GM12875 (cell line): ENCODE measurements around the gene SDK1.

ENCODE experiments used
- H3K4me3 ChIP-seq: one replicate; pipeline ENCODE4 v1.5.1; 2011; ENCODE audit warnings: low read depth, low read length, control low read depth
- TF ChIP-seq, protein P1 (sequence below): IDR thresholded peaks from 2 replicates; pipeline ENCODE4 v1.5.1; 2011; ENCODE audit warnings: low read depth, mild to moderate bottlenecking, control low read depth, inconsistent platforms, low read length, moderate library complexity, borderline replicate concordance; ENCODE audit not compliant: insufficient read depth

The SDK1 gene

DNA sequence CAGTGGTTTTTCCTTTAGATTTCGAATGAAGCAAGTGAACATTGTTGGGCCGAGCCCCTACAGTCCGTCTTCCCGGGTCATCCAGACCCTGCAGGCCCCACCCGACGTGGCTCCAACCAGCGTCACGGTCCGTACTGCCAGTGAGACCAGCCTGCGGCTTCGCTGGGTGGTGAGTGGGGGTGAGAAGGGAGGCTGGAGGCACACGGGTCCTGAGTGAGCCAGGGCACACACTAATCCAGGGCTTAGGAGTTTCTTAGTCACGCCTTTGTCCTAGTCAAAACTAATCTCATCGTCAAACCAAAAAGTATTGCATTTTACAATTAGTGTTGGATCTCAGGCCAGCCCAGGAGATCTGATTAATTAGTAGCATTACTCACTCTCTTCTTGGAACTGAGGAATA lies 812.2 kb downstream of the SDK1 start:
- no peak overlapping the region for H3K4me3 ChIP-seq
- TF ChIP-seq, protein P1, sequence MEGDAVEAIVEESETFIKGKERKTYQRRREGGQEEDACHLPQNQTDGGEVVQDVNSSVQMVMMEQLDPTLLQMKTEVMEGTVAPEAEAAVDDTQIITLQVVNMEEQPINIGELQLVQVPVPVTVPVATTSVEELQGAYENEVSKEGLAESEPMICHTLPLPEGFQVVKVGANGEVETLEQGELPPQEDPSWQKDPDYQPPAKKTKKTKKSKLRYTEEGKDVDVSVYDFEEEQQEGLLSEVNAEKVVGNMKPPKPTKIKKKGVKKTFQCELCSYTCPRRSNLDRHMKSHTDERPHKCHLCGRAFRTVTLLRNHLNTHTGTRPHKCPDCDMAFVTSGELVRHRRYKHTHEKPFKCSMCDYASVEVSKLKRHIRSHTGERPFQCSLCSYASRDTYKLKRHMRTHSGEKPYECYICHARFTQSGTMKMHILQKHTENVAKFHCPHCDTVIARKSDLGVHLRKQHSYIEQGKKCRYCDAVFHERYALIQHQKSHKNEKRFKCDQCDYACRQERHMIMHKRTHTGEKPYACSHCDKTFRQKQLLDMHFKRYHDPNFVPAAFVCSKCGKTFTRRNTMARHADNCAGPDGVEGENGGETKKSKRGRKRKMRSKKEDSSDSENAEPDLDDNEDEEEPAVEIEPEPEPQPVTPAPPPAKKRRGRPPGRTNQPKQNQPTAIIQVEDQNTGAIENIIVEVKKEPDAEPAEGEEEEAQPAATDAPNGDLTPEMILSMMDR = no peak

DNA sequence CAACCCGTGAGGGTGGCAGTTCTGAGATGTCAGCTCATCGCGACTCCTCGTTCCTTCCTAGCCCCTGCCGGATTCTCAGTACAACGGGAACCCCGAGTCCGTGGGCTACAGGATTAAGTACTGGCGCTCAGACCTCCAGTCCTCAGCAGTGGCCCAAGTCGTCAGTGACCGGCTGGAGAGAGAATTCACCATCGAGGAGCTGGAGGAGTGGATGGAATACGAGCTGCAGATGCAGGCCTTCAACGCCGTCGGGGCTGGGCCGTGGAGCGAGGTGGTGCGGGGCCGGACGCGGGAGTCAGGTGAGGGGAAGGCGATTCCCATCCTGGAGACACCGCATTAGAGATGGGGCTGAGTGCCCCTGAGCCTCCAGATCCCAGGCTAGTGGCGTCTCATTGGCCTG lies 812.9 kb downstream of the SDK1 start:
- TF ChIP-seq, protein P1 = no peak
- no peak overlapping the region for H3K4me3 ChIP-seq

DNA sequence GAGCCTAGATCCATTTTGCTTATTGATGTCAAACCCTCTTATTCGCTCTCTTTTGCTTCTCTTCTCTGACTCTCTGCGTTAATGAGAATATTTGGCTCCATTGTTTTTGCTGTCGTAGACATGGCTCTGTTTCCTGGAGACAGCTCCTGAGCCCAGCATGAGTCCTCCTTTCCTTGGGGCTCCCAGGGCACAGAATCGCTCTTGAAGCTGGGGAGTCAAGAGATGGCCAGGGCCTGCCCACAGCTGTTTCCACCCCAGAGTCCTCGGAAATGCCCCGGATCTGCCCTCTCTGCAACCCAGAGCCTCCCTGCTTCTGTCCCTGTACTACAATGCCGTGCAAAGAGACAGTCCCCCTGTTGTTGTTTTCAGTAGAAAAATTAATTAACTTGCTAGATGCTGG lies 814.4 kb downstream of the SDK1 start:
- TF ChIP-seq, protein P1 = no peak
- H3K4me3 ChIP-seq = no peak overlapping the region

DNA sequence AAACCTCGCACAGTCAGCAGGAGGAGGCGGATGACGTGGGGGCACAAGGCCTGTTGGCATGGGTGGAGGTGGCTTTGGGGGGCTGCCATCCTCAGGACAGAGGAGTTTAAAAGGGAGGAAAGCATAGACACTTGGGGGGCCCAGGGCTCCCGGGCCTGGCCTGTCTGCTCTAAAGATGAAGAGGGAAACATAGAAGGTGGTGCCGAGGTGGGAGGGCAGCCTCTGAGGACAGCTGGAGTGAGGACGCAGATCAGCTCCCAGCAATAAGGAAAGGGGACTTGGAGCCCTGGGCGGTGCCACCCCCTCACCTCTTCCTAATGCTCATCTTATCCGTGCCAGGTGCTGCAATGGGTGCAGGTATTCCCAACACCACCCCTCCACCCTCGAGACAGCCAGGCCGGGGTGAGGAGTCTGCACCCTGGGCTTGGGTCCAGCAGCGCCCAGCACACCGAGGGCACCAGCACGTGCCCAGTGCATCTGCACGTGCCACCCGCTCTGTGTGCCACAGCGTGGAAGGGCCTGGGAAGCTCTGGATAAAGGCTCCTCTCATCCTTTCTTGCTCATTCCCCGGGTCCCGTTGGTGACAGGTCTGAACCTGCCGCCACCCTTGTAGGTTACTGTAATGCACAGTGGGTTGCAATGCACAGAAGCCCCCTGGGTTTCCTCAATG lies 815.0 kb downstream of the SDK1 start:
- no peak overlapping the region for H3K4me3 ChIP-seq
- TF ChIP-seq, protein P1 = no peak

DNA sequence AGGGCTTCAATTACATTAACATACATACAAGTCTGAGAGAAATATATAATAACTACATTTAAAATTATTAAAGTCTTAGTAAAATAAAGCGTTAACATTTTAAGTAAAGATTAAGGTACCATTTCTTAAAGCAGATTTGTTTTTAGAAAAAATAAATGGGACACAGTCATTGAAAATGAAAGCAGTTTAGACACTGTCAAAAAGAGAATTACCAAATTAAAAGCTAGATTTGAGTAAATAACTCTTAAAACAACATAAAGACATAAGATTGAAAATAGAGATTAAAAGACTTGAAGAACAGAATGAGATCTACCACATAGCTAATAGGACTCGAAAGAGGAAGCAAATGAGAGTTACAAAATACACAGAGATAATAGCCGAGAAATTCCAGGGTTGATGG lies 818.8 kb downstream of the SDK1 start:
- TF ChIP-seq, protein P1 = no peak
- no peak overlapping the region for H3K4me3 ChIP-seq

DNA sequence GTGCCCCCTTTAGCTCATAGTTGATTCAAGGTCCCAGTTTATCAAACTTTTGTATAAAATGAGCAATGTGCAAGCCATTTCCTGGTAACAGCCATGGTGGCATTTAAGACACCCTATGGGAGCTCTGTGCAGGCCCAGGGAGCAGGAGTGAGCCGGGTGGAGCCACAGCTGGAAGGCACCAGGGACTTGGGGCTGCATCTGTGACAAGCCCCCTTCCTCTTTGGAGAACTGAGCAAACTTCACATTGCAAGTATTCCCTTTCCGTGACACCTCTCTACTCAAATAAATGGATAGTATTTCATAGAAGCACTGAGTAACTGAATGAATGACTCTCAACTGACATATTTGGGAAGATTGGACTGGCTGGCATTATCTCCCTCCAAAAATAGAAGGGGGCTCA lies 822.3 kb downstream of the SDK1 start:
- TF ChIP-seq, protein P1 = no peak
- H3K4me3 ChIP-seq = no peak overlapping the region

DNA sequence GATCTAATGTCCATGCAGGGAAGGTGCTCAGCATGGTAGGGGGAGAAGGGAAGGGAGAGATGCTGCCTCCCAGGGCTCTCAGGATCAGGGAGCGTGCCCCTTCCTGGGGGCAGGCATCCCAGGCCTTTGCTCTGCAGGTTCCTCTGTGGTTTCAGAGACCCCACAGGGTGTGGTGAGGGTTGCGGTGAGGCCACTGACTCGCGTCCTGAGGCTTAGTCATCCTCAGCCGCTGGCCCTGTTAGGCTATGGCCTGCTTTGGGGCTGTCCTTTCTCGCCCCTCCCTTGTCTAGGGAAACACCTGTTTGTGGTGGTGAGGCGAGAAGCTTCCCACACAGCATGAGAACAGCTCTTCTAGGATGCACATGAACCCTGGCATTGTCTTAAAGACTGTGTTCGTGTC lies 822.8 kb downstream of the SDK1 start:
- no peak overlapping the region for H3K4me3 ChIP-seq
- TF ChIP-seq, protein P1 = no peak
